ENCODE results near the gene ZSCAN4.

Gene ZSCAN4

GRCh38 chr19:57689750-57690149 is 21.0 kb downstream of the ZSCAN4 start:
- no peak for DNase-seq (ENCODE audit: low read depth in 2 of 2)
- TF ChIP-seq CTCF (IDR thresholded peaks at IDR 0.05; ENCODE audit: low read depth, low read length): no peak
- H3K4me3 ChIP-seq (replicated peaks in 1 of 2; ENCODE audit: low read depth in 2 of 2, low read length in 2 of 2): no peak overlapping the region

GRCh38 chr19:57701625-57702024 is 32.9 kb downstream of the ZSCAN4 start:
- DNase-seq (ENCODE audit: low read depth in 2 of 2): no peak
- no peak for TF ChIP-seq CTCF (IDR thresholded peaks at IDR 0.05; ENCODE audit: low read depth, low read length)
- no peak overlapping the region for H3K4me3 ChIP-seq (replicated peaks in 1 of 2; ENCODE audit: low read depth in 2 of 2, low read length in 2 of 2)

GRCh38 chr19:57706346-57706745 is 37.6 kb downstream of the ZSCAN4 start:
- no peak for TF ChIP-seq CTCF (IDR thresholded peaks at IDR 0.05; ENCODE audit: low read depth, low read length)
- no peak overlapping the region for H3K4me3 ChIP-seq (replicated peaks in 1 of 2; ENCODE audit: low read depth in 2 of 2, low read length in 2 of 2)

GRCh38 chr19:57708641-57709361 is 40.1 kb downstream of the ZSCAN4 start, which contains the start of gene ZNF154:
TSS of gene ZNF154 (minus strand) at chr19:57709204. CDS start at chr19:57708971, 233 bp downstream.
- DNase-seq (ENCODE audit: low read depth in 2 of 2): peak; percentile 68 to 83
- H3K4me3 ChIP-seq (replicated peaks in 1 of 2; ENCODE audit: low read depth in 2 of 2, low read length in 2 of 2): peak within 1 kb of the TSS; percentile 77 to 87
- TF ChIP-seq CTCF (IDR thresholded peaks at IDR 0.05; ENCODE audit: low read depth, low read length): no peak

More at GRCh38 chr19:57706346-57706745, 37.6 kb downstream of the ZSCAN4 start:
- DNase-seq (ENCODE audit: low read depth in 2 of 2): no peak

- DNase-seq (ENCODE audit: low read depth in 2 of 2): no peak
- no peak overlapping the region for H3K4me3 ChIP-seq (replicated peaks in 1 of 2; ENCODE audit: low read depth in 2 of 2, low read length in 2 of 2)
- TF ChIP-seq CTCF (IDR thresholded peaks at IDR 0.05; ENCODE audit: low read depth, low read length): no peak
Measured at GRCh38 chr19:57709616-57710015, 40.9 kb downstream of the ZSCAN4 start.

- no peak overlapping the region for H3K4me3 ChIP-seq (replicated peaks in 1 of 2; ENCODE audit: low read depth in 2 of 2, low read length in 2 of 2)
- no peak for TF ChIP-seq CTCF (IDR thresholded peaks at IDR 0.05; ENCODE audit: low read depth, low read length)
- no peak for DNase-seq (ENCODE audit: low read depth in 2 of 2)
Measured at GRCh38 chr19:57712222-57712621, 43.5 kb downstream of the ZSCAN4 start.

Measured in cardiac fibroblast (primary cell).